Fibroblast of skin of left biceps (primary cell): Measurements from ENCODE around the gene GTPBP6.
"Not testable (repeated sequence)": the region's sequence is repeated elsewhere in the genome, so short reads cannot be mapped to it uniquely, and the experiment has no call there.

Experiments used
- DNase-seq, 2 experiments: peaks; one replicate each; pipeline ENCODE4 v3.0.0-alpha.2; 2013; ENCODE audit warnings: low read depth in 2 of 2

The GTPBP6 gene

DNA sequence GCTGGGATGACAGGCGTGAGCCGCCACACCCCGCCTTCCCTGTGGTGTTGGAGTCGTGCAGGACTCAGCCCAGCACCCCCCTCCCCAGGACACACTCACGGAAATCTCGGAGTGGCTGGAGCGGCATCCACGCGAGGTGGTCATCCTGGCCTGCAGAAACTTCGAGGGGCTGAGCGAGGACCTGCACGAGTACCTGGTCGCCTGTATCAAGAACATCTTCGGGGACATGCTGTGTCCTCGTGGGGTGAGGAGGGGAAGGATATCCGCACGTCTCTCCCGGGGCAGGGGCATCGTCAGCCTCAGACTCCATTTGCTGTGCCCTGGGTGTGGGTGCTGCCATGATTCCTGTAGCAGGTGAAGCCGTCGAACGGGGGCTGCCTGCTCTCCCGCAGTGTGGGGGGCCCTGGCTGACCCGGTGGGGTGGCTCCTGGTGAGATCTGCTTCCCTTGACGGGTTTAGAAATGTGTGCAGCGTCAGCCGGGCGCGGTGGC lies 27.1 kb downstream of the GTPBP6 start:
- no peak for DNase-seq

DNA sequence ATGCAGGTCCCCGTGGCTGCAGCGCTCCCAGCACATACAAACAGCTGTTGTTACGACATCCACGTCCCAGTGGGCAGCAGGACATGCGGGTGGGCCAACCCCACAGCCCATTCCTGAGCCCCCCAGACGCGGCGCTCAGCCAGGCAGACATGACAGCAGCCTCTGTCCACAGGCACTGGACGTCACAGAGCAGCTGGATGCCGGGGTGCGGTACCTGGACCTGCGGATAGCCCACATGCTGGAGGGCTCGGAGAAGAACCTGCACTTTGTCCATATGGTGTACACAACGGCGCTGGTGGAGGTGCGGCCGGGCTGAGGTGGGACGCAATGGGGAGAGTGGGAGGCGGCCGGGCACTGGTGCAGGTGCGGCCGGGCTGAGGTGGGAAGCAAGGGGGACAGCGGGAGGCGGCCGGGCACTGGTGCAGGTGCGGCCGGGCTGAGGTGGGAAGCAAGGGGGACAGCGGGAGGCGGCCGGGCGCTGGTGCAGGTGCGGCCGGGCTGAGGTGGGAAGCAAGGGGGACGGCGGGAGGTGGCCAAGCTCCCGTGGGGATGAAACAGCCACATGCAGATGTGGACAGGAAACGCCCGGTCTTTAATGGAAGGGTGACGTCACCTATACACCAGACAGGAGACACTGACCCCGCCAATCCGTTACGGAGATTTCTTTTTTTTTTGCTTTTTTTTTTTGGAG lies 28.0 kb downstream of the GTPBP6 start:
- no peak for DNase-seq

DNA sequence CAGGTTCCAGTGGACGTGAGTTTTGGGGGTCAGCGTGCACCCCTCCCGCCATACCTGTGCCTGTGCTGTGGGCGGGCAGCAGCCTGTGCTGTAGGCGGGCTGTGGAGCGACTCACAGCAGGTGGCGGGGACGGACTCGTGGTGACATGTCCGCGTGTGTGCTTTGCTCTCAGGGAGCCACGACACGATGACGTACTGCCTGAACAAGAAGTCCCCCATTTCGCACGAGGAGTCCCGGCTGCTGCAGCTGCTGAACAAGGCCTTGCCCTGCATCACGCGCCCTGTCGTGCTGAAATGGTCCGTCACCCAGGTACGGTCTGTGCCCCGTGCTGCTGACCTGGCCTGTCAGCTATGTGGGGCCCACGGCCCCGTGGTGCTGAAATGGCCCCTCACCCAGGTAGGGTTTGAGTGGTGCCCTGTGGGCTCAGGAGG lies 30.0 kb downstream of the GTPBP6 start:
- no peak for DNase-seq

DNA sequence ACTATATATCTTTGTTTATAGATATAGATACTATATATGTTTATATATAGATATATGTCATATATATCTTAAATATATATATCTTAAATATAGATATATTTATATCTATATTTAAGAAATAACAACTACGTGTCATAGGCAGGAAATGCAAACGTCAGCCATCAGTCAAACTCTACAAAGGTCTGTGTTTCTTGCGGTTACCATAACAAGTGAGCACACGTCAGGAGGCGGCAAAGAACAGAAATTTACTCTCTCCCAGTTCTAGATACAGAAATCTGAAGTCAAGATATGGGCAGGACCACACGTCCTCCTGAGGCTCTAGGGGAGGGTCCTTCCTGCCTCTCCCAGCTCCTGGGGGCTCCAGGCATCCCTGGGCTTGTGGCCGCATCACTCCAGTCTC lies 30.9 kb downstream of the GTPBP6 start:
- no peak for DNase-seq

DNA sequence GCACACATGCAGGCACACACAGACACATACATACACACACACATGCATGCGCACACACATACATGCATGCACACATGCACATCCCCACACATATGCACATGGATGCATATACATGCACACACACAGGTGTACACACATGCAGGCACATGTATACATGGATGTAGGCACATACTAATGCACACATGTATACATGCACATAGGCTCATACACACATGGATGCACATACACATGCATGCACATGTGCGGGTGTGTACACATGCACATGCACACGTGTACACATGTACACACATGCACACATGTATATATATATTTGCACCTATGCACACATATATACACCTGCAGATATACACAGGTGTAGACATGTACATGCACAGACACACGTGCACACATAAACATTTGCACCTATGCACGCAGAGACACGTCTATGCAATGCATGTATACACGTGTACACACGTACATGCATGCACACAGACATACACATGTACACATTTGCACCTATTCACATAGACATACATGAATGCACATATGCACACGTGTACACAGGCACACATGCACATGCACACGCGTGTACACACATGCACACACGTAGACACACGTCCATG lies 33.4 kb downstream of the GTPBP6 start:
- no peak for DNase-seq

DNA sequence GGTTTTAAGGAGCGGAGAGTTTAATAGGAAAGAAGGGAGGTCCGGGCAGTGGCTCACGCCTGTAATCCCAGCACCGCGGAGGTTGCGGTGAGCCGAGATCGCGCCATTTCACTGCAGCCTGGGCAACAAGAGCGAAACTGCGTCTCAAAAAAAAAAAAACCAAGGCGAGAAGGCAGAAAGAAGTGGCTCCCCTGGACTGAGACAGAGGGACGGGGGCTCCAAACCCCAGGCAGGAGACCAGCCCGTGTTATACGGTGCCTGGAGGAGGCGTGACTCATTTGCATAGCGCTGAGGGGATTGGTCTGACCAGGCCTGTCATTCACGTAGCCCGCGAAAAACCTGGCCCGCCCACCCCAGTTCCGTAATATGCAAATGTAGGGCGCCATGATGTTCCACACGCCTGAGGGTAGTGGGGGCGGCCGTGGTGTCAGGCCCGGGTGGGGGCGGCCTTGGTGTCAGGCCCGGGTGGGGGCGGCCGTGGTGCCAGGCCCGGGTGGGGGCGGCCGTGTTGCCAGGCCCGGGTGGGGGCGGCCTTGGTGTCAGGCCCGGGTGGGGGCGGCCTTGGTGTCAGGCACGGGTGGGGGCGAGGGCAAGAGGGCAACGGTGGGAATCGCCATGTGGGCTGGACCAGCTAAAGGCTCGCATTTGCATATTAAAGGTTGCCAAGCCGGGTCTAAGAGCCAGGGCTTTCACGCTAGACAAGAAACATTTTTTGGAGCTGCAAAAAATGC lies 35.3 kb downstream of the GTPBP6 start:
- DNase-seq = peak; percentile 48 to 55

DNA sequence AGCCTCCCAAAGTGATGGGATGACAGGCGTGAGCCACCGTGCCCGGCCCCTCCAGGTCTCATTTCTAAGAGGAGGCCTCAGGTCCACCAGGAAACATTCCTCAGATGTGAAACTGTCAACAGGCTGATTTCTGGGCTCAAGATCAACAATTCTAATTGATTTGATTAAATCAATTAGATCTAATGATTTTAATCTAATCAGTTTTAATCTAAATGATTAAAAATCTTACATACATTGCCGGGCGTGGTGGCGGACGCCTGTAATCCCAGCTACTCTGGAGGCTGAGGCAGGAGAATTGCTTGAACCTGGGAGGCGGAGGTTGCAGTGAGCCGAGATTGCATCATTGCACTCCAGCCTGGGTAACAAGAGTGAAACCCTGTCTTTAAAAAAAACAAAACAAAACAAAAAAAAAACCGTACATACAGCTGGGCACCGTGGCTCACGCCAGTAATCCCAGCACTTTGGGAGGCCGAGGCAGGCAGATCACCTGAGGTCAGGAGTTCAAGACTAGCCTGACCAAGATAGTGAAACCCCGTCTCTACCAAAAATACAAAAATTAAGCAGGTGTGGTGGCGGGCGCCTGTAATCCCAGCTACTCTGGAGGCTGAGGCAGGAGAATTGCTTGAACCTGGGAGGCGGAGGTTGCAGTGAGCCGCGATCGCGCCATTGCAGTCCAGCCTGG lies 36.5 kb downstream of the GTPBP6 start:
- DNase-seq = not testable (repeated sequence)

DNA sequence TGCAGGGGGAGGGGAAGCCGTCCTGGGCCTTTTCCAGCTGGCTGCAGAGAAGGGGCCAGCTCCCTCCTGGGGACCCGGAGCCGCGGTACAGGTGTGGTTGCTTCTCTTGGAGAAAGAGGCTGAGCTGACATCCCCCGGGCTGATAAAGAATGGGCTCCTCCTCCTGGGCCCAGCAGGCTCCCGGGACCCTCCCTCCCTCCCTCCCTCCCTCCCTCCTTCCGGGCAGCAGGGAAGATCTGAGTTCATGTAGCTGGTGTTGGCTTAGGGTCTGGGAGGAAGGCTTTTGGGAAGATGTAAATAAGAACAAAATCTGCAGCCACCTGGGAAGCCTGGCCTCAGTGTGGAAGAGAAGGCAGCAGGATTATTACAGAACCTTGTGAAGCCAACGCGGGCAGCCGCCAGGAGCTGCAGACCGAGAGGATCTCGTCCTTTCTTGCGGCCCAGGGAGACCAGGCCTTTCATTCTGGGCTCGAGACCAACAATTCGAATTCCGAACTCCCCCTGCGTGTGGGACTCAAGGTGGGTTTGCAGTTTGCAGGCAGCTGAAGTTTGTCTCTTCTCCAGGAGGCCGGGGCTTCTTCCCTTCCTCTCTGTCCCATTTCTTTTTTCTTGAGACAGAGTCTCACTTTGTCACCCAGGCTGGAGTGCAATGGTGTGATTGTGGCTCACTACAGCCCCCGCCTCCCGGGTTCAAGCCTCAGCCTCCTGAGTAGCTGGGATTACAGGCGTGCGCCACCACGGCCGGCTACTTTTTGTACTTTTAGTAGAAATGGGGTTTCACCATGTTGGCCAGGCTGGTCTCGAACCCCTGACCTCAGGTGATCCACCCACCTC lies 37.2 kb downstream of the GTPBP6 start, which contains the start of gene PLCXD1:
Gene PLCXD1 (plus strand): TSS at position 216 of the 834 bp plus-strand sequence. CDS start 2,807 bp downstream, outside the sequence.
- no peak for DNase-seq

DNA sequence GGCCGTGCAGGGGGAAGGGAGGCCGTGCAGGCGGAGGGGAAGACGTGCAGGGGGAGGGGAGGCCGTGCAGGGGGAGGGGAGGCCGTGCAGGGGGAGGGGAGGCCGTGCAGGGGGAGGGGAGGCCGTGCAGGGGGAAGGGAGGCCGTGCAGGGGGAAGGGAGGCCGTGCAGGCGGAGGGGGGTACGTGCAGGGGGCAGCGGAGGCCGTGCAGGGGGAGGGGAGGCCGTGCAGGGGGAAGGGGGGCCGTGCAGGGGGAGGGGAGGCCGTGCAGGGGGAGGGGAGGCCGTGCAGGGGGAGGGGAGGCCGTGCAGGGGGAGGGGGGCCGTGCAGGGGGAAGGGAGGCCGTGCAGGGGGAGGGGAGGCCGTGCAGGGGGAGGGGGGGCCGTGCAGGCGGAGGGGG lies 37.9 kb downstream of the GTPBP6 start:
- DNase-seq = not testable (repeated sequence)

DNA sequence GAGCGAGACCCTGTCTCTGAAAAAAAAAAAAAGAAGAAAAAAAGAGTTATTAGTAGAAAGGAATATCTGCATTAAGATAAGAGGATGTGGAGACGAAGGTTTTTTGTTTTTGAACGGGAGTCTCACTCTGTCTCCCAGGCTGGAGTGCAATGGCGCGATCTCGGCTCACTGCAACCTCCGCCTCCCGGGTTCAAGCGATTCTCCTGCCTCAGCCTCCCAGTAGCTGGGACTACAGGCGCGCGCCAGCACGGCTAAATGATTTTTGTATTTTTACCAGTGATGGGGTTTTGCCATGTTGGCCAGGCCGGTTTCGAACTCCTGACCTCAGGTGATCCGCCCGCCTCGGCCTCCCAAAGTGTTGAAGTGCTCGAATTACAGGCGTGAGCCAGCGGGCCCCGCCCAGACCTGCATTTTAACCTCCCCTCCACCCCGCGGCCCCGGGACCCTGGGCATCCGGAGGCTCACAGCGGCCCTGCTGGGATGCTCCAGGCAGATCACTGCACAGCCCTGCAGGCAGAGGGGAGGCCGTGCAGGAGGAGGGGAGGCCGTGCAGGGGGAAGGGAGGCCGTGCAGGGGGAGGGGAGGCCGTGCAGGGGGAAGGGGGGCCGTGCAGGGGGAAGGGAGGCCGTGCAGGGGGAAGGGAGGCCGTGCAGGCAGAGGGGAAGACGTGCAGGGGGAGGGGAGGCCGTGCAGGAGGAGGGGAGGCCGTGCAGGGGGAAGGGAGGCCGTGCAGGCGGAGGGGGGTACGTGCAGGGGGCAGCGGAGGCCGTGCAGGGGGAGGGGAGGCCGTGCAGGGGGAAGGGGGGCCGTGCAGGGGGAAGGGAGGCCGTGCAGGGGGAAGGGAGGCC lies 38.6 kb downstream of the GTPBP6 start:
- DNase-seq = not testable (repeated sequence)

DNA sequence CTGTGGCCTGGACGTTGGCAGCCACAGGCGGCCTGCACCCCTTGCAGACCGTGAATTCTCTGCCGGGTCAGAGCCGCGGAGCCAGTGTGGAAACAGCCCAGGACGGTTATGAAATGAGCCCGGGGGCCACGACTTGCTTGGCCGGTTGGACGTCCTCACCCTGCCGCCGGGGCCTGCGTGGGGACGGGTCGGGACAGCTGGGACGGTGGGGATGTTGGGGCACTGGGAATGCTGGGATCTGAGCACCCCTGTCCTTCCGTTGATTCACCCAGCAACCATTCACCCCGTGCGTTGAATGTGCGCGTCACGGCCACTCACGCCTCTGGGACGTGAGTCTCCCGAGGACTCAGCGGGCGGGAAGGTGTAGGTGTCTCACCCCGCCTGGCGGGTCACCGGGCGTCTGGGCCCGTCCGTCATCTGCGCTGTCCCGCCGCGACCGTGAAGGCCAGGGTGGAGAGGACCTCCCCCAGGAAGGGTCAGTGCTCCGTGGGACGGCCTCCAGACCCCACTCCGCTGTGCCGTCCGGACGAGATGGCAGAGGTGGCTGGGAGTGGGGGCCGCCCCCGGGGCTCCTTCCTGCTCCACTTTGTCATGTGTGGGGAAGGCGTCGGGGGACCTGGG lies 41.9 kb downstream of the GTPBP6 start:
- no peak for DNase-seq

DNA sequence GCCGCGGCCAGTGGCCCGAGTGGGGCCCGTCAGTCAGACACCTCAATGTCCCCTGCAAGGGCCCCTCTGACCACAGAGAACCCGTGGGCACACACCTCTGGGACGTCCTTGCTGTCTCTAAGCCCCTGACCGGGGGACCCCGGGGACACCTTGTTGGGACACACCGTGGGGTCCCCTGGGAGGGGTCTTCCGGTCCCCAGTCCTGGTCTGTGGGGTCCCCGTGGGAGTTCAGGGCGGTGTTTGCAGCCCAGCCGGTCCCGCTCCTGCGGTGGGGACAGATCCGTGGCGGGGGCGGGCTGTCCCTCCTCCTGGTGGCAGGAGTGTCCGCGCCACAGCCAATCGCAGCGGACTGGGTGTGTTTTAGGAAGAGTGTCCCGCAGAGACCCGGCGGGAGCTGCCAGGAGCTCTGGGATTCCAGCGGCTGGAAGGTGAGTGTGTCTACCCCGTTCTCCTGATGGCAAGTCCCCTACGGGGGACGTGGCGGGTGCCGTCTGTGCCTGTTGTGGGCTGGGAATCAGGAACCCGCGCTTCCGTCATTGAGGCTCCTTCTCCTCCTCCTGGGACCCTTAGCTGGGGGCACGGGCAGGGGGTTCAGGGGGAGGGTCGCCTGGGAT lies 42.5 kb downstream of the GTPBP6 start:
- DNase-seq = no peak

DNA sequence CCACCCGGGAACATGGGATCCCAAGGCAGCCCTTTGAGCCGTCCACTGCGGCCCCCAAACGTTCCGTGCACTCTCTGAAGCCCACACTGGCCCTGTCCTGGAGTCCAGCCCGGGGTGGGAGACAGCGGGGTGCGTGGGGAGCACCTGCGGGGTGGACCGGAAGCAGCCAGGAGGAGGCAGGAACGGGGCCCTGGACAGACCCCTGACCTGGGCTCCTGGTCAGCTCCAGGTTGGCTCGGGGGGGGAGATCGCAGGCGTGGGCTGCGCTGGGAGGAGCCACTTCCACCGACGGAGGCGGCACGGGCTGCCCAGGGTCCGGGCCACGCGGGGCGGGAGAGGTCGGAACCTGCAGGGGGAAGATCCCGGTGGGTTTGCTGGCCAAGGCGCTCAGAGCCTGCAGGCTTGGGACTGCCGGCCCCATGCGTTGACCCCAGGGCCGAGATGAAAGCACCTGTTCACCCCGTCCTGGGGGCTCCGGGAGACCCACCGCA lies 43.1 kb downstream of the GTPBP6 start:
- DNase-seq = no peak

DNA sequence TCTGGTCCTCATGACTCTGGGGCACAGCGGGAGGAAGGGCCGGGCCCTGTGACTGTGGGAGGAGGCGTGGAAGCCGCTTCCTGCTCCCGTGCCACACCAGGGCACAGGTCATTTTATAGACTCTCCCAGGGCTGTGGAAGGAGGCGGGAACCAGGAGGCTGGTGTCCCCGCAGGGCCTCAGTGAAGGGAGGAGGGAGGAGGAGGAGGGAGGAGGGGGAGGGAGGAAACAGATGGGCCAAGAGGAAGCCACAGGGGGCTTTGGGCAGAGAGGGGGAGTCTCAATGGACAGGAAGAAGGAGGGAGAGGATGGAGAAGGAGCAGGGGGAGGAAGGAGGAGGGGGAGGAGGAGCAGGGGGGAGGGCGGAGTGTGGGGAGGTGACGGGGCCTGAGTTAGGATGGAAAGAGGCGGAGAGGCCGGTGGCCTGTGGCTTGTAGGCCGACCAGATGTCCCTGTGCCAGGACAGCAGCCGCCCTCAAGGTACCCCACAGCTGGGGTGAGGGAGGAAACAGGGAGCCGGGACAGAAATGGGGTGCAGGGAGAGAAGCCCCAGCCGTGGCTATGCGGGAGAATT lies 43.6 kb downstream of the GTPBP6 start:
- DNase-seq = peak in 1 of 2 experiments; percentile 46

DNA sequence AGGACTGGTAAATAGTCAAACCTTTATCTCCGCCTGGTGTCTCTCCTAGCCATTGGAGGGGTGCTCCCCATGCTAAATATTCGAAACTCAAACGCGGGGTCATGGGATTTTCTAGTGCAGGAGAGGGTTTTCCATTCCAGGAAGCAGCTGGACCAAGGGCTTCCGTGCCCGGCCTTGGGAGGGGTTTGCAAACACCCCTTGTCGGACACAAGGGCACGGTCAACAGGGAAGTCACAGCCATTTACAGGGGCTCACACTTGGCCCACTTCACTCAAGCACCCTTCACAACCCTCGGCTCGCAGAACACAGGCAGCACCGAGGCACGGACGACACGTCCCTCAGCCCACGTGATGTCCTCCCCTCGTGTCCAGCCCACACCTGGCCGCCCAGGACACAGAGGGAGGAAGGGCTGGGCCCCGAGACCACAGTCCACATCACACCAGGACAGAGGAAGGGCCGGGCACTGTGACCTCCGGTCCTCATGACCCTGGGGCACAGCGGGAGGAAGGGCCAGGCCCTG lies 47.7 kb downstream of the GTPBP6 start:
- DNase-seq = no peak

DNA sequence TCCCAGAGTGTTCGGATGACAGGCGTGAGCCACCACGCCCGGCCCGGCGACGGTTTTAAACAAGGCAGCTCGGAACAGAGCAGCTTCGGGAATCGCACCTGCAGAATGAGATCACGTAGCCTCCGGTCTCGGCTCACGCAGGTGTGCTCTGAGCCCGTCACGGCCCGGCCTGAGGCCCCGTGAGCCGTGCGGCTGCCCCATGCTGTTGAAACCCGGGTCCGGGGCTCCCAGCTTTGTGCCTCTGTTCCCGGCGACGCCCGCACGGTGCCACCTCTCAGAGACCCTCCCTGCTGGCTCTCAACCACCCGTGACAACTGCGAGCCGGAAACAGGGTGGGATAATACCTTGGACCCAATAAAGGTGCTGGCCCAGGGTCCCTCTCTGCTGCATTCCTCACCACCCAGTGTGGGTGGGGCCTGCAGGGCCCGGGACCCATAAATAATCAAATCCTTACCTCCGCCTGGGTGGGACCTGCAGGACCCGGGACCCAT lies 50.8 kb downstream of the GTPBP6 start:
- no peak for DNase-seq

DNA sequence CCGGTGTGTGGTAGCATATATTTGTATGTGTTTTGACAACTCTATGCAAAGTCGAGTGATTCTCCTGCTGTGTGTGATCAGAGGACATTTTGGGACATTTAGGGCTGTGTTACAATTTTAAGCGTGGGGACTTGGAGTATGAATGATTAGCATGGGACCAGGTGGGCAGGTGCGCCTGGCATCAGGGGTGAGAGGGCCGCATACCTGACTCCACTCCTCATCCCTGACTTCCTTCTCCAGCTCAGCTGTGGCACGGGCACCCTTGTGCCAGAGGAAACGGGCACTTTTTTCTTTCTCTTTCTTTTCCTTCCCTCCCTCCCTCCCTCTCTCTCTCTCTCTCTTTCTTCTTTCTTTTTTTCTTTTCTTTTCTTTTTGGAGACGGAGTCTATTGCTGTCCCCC lies 53.1 kb downstream of the GTPBP6 start:
- DNase-seq = no peak
